Activated CD4-positive, alpha-beta T cell treated with anti-CD3 and anti-CD28 coated beads, Interleukin-10, Interleukin-2, amounts not matched to agents 100 ng/mL and 50 ng/mL, durations not matched to agents 16 hours and 8 hours (primary cell): Measurements from ENCODE around the gene DMXL1.
"Not testable (repeated sequence)": the region's sequence is repeated elsewhere in the genome, so short reads cannot be mapped to it uniquely, and the experiment has no call there.

Experiments
- DNase-seq: peaks from one replicate; pipeline ENCODE4 v3.0.0-alpha.2; 2020

Gene DMXL1

GRCh38 chr5:119071561-119071995 is 691 bp downstream of the DMXL1 start:
- no peak for DNase-seq

GRCh38 chr5:119072496-119072895 is 1.6 kb downstream of the DMXL1 start:
- no peak for DNase-seq

- DNase-seq, result not testable (repeated sequence)
Measured at GRCh38 chr5:119073746-119074337, 3.0 kb downstream of the DMXL1 start.

GRCh38 chr5:119074419-119074818 is 3.5 kb downstream of the DMXL1 start:
- DNase-seq, result peak; percentile 55

GRCh38 chr5:119075269-119075668 is 4.4 kb downstream of the DMXL1 start:
- DNase-seq, result peak; percentile 42

GRCh38 chr5:119076080-119076479 is 5.2 kb downstream of the DMXL1 start:
- no peak for DNase-seq

- no peak for DNase-seq
Measured at GRCh38 chr5:119077444-119077843, 6.6 kb downstream of the DMXL1 start.

- DNase-seq, result no peak
Measured at GRCh38 chr5:119078071-119078846, 7.4 kb downstream of the DMXL1 start.

GRCh38 chr5:119078861-119079260 is 8.0 kb downstream of the DMXL1 start:
- DNase-seq, result peak; percentile 7

GRCh38 chr5:119079318-119079921 is 8.5 kb downstream of the DMXL1 start:
- DNase-seq, result peak; percentile 85

GRCh38 chr5:119080936-119081335 is 10.0 kb downstream of the DMXL1 start:
- DNase-seq, result no peak

- no peak for DNase-seq
Measured at GRCh38 chr5:119082691-119083090, 11.8 kb downstream of the DMXL1 start.

- no peak for DNase-seq
Measured at GRCh38 chr5:119083679-119084078, 12.8 kb downstream of the DMXL1 start.

- DNase-seq, result no peak
Measured at GRCh38 chr5:119088438-119088837, 17.6 kb downstream of the DMXL1 start.

GRCh38 chr5:119095611-119096010 is 24.7 kb downstream of the DMXL1 start:
- DNase-seq, result no peak

- DNase-seq, result no peak
Measured at GRCh38 chr5:119105971-119106370, 35.1 kb downstream of the DMXL1 start.

GRCh38 chr5:119112151-119112550 is 41.3 kb downstream of the DMXL1 start:
- no peak for DNase-seq

GRCh38 chr5:119117237-119117636 is 46.4 kb downstream of the DMXL1 start:
- DNase-seq, result no peak

- DNase-seq, result no peak
Measured at GRCh38 chr5:119118000-119118399, 47.1 kb downstream of the DMXL1 start.

GRCh38 chr5:119120893-119121292 is 50.0 kb downstream of the DMXL1 start:
- no peak for DNase-seq

- DNase-seq, result not testable (repeated sequence)
Measured at GRCh38 chr5:119122474-119122873, 51.6 kb downstream of the DMXL1 start.

- no peak for DNase-seq
Measured at GRCh38 chr5:119123280-119123679, 52.4 kb downstream of the DMXL1 start.

GRCh38 chr5:119129770-119130169 is 58.9 kb downstream of the DMXL1 start:
- no peak for DNase-seq
